IMR-90 (cell line): ENCODE measurements around the gene RPUSD4. TPM values are rescaled to one million over a fixed set of nuclear protein-coding genes. Genes with fewer than 3 reads are reported as not detected.

Experiments
- ATAC-seq: fragments of 200-7000 bp; cut with Tn5 transposase; 2 replicates; pipeline ENCODE4 v1.9.1; 2020; ENCODE audit warnings: low read depth, mild to moderate bottlenecking, moderate library complexity
- BruUV-seq: library from RNA; stranded (reverse); fragments of 400-500 nt; replicated peaks from 2 replicates; lab custom pipeline; 2021; lab: Mats Ljungman, UMichigan
- CTCF ChIA-PET: fragments of 300-600 bp; formaldehyde crosslinking; extraction: SDS; loops from one replicate; lab custom pipeline; 2021; ENCODE audit warnings: antibody characterized with exemption; lab: Yijun Ruan, JAX
- POLR2A ChIA-PET: fragments of 300-600 bp; sonication (Branson Sonifier 250); formaldehyde crosslinking; loops from one replicate; lab custom pipeline; 2022; ENCODE audit warnings: antibody characterized with exemption; ENCODE audit not compliant: unreplicated experiment; lab: Charles Lee
- DNase-seq: peaks from one replicate; pipeline ENCODE4 v3.0.0; 2013
- H2AFZ ChIP-seq: replicated peaks from 2 replicates; pipeline ENCODE3; 2013; ENCODE audit warnings: low read length, mild to moderate bottlenecking; ENCODE audit not compliant: poor library complexity
- H2AK5ac ChIP-seq: 2 replicates; pipeline ENCODE4 v1.6.1; 2013; ENCODE audit warnings: low read depth, low read length, inconsistent platforms
- H2AK9ac ChIP-seq: replicated peaks from 2 replicates; pipeline ENCODE3; 2013; ENCODE audit warnings: mild to moderate bottlenecking, low read depth, low read length, moderate library complexity; ENCODE audit not compliant: poor library complexity
- H2BK120ac ChIP-seq: 2 replicates; pipeline ENCODE4 v1.6.1; 2013; ENCODE audit warnings: low read depth, low read length, inconsistent platforms
- H2BK15ac ChIP-seq: 3 replicates; pipeline ENCODE4 v1.6.1; 2013; ENCODE audit warnings: low read depth, low read length, inconsistent platforms
- H2BK20ac ChIP-seq: 2 replicates; pipeline ENCODE4 v1.6.1; 2013; ENCODE audit warnings: low read depth, mild to moderate bottlenecking, inconsistent platforms, low read length, moderate library complexity
- H2BK5ac ChIP-seq: 2 replicates; pipeline ENCODE4 v1.6.1; 2013; ENCODE audit warnings: mild to moderate bottlenecking, low read depth, low read length, inconsistent platforms; ENCODE audit not compliant: poor library complexity, severe bottlenecking
- H3K14ac ChIP-seq: replicated peaks from 2 replicates; pipeline ENCODE4 v1.6.1; 2013; ENCODE audit warnings: low read depth, low read length, inconsistent platforms
- H3K18ac ChIP-seq: 2 replicates; pipeline ENCODE4 v1.6.1; 2013; ENCODE audit warnings: low read depth, low read length, control low read depth
- H3K23ac ChIP-seq: 2 replicates; pipeline ENCODE4 v1.6.1; 2013; ENCODE audit warnings: low read depth, low read length, inconsistent platforms
- H3K27ac ChIP-seq: 2 replicates; pipeline ENCODE4 v1.5.1; 2013; ENCODE audit warnings: mild to moderate bottlenecking, control low read depth, low read length; ENCODE audit not compliant: insufficient read depth
- H3K27me3 ChIP-seq: 2 replicates; pipeline ENCODE4 v1.6.1; 2013; ENCODE audit warnings: low read length; ENCODE audit not compliant: control insufficient read depth, insufficient read depth
- H3K36me3 ChIP-seq: 2 replicates; pipeline ENCODE4 v1.6.1; 2013; ENCODE audit warnings: low read length, mixed read lengths; ENCODE audit not compliant: control insufficient read depth, insufficient read depth
- H3K4ac ChIP-seq: 2 replicates; pipeline ENCODE4 v1.6.1; 2013; ENCODE audit warnings: low read depth, low read length, inconsistent platforms
- H3K4me1 ChIP-seq: 2 replicates; pipeline ENCODE4 v1.6.1; 2013; ENCODE audit warnings: low read length, mixed read lengths; ENCODE audit not compliant: control insufficient read depth, insufficient read depth
- H3K4me2 ChIP-seq: 2 replicates; pipeline ENCODE4 v1.6.1; 2013; ENCODE audit warnings: low read depth, mild to moderate bottlenecking, control low read depth, low read length, moderate library complexity
- H3K4me3 ChIP-seq: 2 replicates; pipeline ENCODE4 v1.5.1; 2013; ENCODE audit warnings: low read depth, mild to moderate bottlenecking, control low read depth, low read length, moderate library complexity; ENCODE audit not compliant: insufficient read depth
- H3K56ac ChIP-seq: 2 replicates; pipeline ENCODE4 v1.6.1; 2013; ENCODE audit warnings: low read length, inconsistent platforms; ENCODE audit not compliant: insufficient read depth; ENCODE audit errors: extremely low read depth
- H3K79me1 ChIP-seq, 2 experiments: 2 replicates each; pipeline ENCODE4 v1.6.1; 2013; ENCODE audit warnings: low read length in 2 of 2, inconsistent platforms in 1 of 2, low read depth in 1 of 2
- H3K9ac ChIP-seq: 2 replicates; pipeline ENCODE4 v1.6.1; 2013; ENCODE audit warnings: low read depth, low read length, control low read depth
- H3K9me1 ChIP-seq: 2 replicates; pipeline ENCODE4 v1.6.1; 2013; ENCODE audit warnings: low read length, inconsistent platforms; ENCODE audit not compliant: insufficient read depth
- H3K9me3 ChIP-seq: 2 replicates; pipeline ENCODE4 v1.6.1; 2013; ENCODE audit warnings: low read length; ENCODE audit not compliant: control insufficient read depth, insufficient read depth
- H4K20me1 ChIP-seq: 2 replicates; pipeline ENCODE4 v1.6.1; 2013; ENCODE audit warnings: low read length, inconsistent platforms; ENCODE audit not compliant: insufficient read depth
- H4K5ac ChIP-seq: 2 replicates; pipeline ENCODE4 v1.6.1; 2013; ENCODE audit warnings: mild to moderate bottlenecking, low read depth, low read length, control low read depth
- H4K8ac ChIP-seq, 2 experiments: 2 replicates each; pipeline ENCODE4 v1.6.1; 2013; ENCODE audit warnings: low read depth in 2 of 2, low read length in 2 of 2, control low read depth in 1 of 2, inconsistent platforms in 1 of 2
- H4K91ac ChIP-seq: 2 replicates; pipeline ENCODE4 v1.6.1; 2013; ENCODE audit warnings: low read depth, low read length, inconsistent platforms; ENCODE audit not compliant: insufficient read depth
- BHLHE40 ChIP-seq: fragments of 150-350 bp; IDR thresholded peaks from 2 replicates; pipeline ENCODE4 v1.6.1; 2016; ENCODE audit warnings: mild to moderate bottlenecking, low read depth, low read length
- CEBPB ChIP-seq: IDR thresholded peaks from 2 replicates; pipeline ENCODE4 v1.6.1; 2012; ENCODE audit warnings: low read depth, low read length, improper control_type of control experiment
- CHD1 ChIP-seq: IDR thresholded peaks from 2 replicates; pipeline ENCODE4 v1.6.1; 2012; ENCODE audit warnings: low read depth, low read length, improper control_type of control experiment
- CTCF ChIP-seq: conservative IDR thresholded peaks from 2 replicates; pipeline ENCODE4 v1.5.1; 2012; ENCODE audit warnings: mild to moderate bottlenecking, low read depth, low read length, improper control_type of control experiment
- ELK1 ChIP-seq: fragments of 150-350 bp; IDR thresholded peaks from 2 replicates; pipeline ENCODE4 v1.6.1; 2016; ENCODE audit warnings: low read depth, mild to moderate bottlenecking, low read length, moderate library complexity, borderline replicate concordance
- FOS ChIP-seq: fragments of 150-350 bp; IDR thresholded peaks from 2 replicates; pipeline ENCODE4 v1.6.1; 2016; ENCODE audit warnings: low read depth, low read length
- MAFK ChIP-seq: IDR thresholded peaks from 2 replicates; pipeline ENCODE4 v1.6.1; 2012; ENCODE audit warnings: low read depth, low read length, improper control_type of control experiment
- MAZ ChIP-seq: IDR thresholded peaks from 2 replicates; pipeline ENCODE4 v1.6.1; 2012; ENCODE audit warnings: low read depth, mild to moderate bottlenecking, low read length, improper control_type of control experiment, moderate library complexity, borderline replicate concordance
- MXI1 ChIP-seq: IDR thresholded peaks from 2 replicates; pipeline ENCODE4 v1.6.1; 2012; ENCODE audit warnings: low read depth, mild to moderate bottlenecking, low read length, moderate library complexity, borderline replicate concordance
- NFE2L2 ChIP-seq: fragments of 150-350 bp; IDR thresholded peaks from 2 replicates; pipeline ENCODE4 v1.6.1; 2016; ENCODE audit warnings: low read depth, mild to moderate bottlenecking, low read length
- POLR2A ChIP-seq: IDR thresholded peaks from 2 replicates; pipeline ENCODE4 v1.6.1; 2012; ENCODE audit warnings: mild to moderate bottlenecking, low read depth, low read length
- RAD21 ChIP-seq: IDR thresholded peaks from 2 replicates; pipeline ENCODE4 v1.6.1; 2012; ENCODE audit warnings: low read length, improper control_type of control experiment
- RCOR1 ChIP-seq: IDR thresholded peaks from 2 replicates; pipeline ENCODE4 v1.6.1; 2012; ENCODE audit warnings: mild to moderate bottlenecking, low read length, improper control_type of control experiment; ENCODE audit not compliant: insufficient replicate concordance
- RFX5 ChIP-seq: IDR thresholded peaks from 2 replicates; pipeline ENCODE4 v1.8.0; 2012; ENCODE audit warnings: low read depth, mild to moderate bottlenecking, low read length, moderate library complexity
- SMC3 ChIP-seq: fragments of 150-350 bp; IDR thresholded peaks from 2 replicates; pipeline ENCODE4 v1.6.1; 2016; ENCODE audit warnings: low read depth, mild to moderate bottlenecking, antibody characterized with exemption, low read length, moderate library complexity
- USF2 ChIP-seq: fragments of 150-350 bp; IDR thresholded peaks from 2 replicates; pipeline ENCODE4 v1.6.1; 2017; ENCODE audit warnings: mild to moderate bottlenecking, antibody characterized with exemption, low read length, low read depth
- WGBS, 2 experiments: methylation state at CpG; one replicate each; pipeline versions ENCODE4 v1.1.5 to v1.1.7; 2013; ENCODE audit warnings: missing lambda C conversion rate in 2 of 2; ENCODE audit not compliant: insufficient read length in 1 of 2; ENCODE audit errors: extremely low coverage in 2 of 2; 5-methylcytosine and 5-hydroxymethylcytosine counted together
- dilution Hi-C: fragments of 300-500 bp; cut with HindIII; formaldehyde crosslinking; loops from one replicate; pipeline ENCODE4 v1.14.3; 2018; ENCODE audit warnings: low sequenced_read_pairs; ENCODE audit not compliant: unreplicated experiment
- in situ Hi-C: fragments of 300-500 bp; cut with MboI; formaldehyde crosslinking; loops from 3 replicates; pipeline ENCODE4 v1.14.3; 2019; ENCODE audit warnings: low sequenced_read_pairs, inconsistent platforms, mixed read lengths
- intact Hi-C: fragments of 100-400 bp; cut with micrococcal nuclease; formaldehyde crosslinking; loops from 2 replicates; pipeline ENCODE4 v1.10.0; 2022
- polyA plus RNA-seq, 3 experiments: library from polyadenylated mRNA; depleted of rRNA; stranded (reverse); fragments of >200 nt; gene quantifications; 2 replicates each; pipeline ENCODE4 v1.2.3, GENCODE V29; 2012; ENCODE audit warnings: low replicate concordance in 1 of 3
- total RNA-seq: library from RNA; depleted of rRNA; stranded (reverse); fragments of >200 nt; gene quantifications from 2 replicates; pipeline ENCODE4 v1.2.3, GENCODE V29; 2012

RPUSD4 gene
- total and polyA plus RNA-seq, 2 of the 4 experiments (the other 2 are of a cell fraction): 22.1 to 30.6 TPM

GRCh38 chr11:126163074-126163700 lies 48.3 kb downstream of the RPUSD4 start:
- H3K9me3 ChIP-seq: no peaks in the 10 kb centered on the region
- TF ChIP-seq MXI1 (peak; percentile 41; the same call in 1 of the 2 replicates), FOS (peak; percentile 81), CHD1 (no peak), POLR2A (no peak), RCOR1 (no peak), CTCF (no peak), RFX5 (no peak), ELK1 (no peak), MAFK (no peak), MAZ (no peak), USF2 (peak; percentile 94), NFE2L2 (no peak), CEBPB (no peak), SMC3 (no peak), BHLHE40 (peak; percentile 96), RAD21 (no peak; the same call in 1 of the 2 replicates)
- peaks cover 30% of the 10 kb centered on the region for H3K27me3 ChIP-seq
- H3K9me1 ChIP-seq: peaks cover 2% of the 10 kb centered on the region; the same call in 1 of the 2 replicates
- ChIA-PET CTCF (no interaction called here), POLR2A (no interaction called here)
- peak overlapping the region; percentile 16; the same call in 1 of the 2 replicates for H3K4me2 ChIP-seq
- H2AFZ ChIP-seq: peak overlapping the region; percentile 79
- H2BK5ac ChIP-seq: peak overlapping the region; percentile 7
- H3K27ac ChIP-seq: no peak overlapping the region
- no peaks in the 10 kb centered on the region for H3K36me3 ChIP-seq
- no peak overlapping the region for H3K23ac ChIP-seq
- H2BK15ac ChIP-seq: no peak overlapping the region
- H2AK5ac ChIP-seq: no peak overlapping the region
- peak; percentile 96 for DNase-seq
- WGBS, 2 experiments: no CpG with 5 or more reads among the region's 22 CpGs
- peak overlapping the region; percentile 84 for H2AK9ac ChIP-seq
- no peak overlapping the region for H2BK120ac ChIP-seq
- no peak overlapping the region for H3K4ac ChIP-seq
- H4K5ac ChIP-seq: peak overlapping the region; percentile 4; the same call in 1 of the 2 replicates
- in situ Hi-C loops (no loop called here), intact Hi-C loops (no loop called here), dilution Hi-C loops (no loop called here)
- no TSS peak for BruUV-seq
- H4K91ac ChIP-seq: no peak overlapping the region; the same call in 1 of the 2 replicates
- H3K14ac ChIP-seq: no peak overlapping the region
- H3K4me1 ChIP-seq: peaks cover 14% of the 10 kb centered on the region
- no peak overlapping the region for H3K4me3 ChIP-seq
- H4K20me1 ChIP-seq: no peaks in the 10 kb centered on the region
- H3K18ac ChIP-seq: peak overlapping the region; percentile 8; the same call in 1 of the 2 replicates
- no peaks in the 10 kb centered on the region for H3K79me1 ChIP-seq
- no peak overlapping the region for H2BK20ac ChIP-seq
- peak; percentile 80 for ATAC-seq
- no peak overlapping the region for H4K8ac ChIP-seq
- H3K56ac ChIP-seq: no peak overlapping the region
- no peak overlapping the region for H3K9ac ChIP-seq
